ENCODE data around the gene F8. TPM values are rescaled to one million over a fixed set of nuclear protein-coding genes. Genes with fewer than 3 reads are reported as not detected.

The F8 gene
- total and polyA plus RNA-seq, 7 donors: 13.5 to 31.7 (median 17.6) TPM

GRCh38 chrX:155005190-155005589 lies 17.3 kb downstream of the F8 start:
- DNase-seq (no peak), ATAC-seq (no peak)
- Histone ChIP-seq H3K36me3 (ENCODE audit: insufficient read depth in 1 of 2, low read depth in 1 of 2) (no peaks in the 10 kb centered on the region), H3K27ac (no peak overlapping the region), H3K9me3 (no peaks in the 10 kb centered on the region), H3K4me1 (no peaks in the 10 kb centered on the region), H3K27me3 (ENCODE audit: insufficient read depth in 3 of 3, low read length in 2 of 3) (no peaks in the 10 kb centered on the region), H3K4me3 (no peak overlapping the region)
- intact Hi-C loops (cut with DNase I): no loop called here
- no peak for TF ChIP-seq CTCF (IDR thresholded peaks at IDR 0.05)
- WGBS, 3 donors: 67 to 93% (median 91%) methylated on average over 2 of the region's 2 CpGs

- intact Hi-C loops (cut with DNase I): no loop called here
- WGBS, 3 donors: 79 to 95% (median 91%) methylated on average over 4 of the region's 4 CpGs
- TF ChIP-seq CTCF (IDR thresholded peaks at IDR 0.05): no peak
- H3K9me3 ChIP-seq: no peaks in the 10 kb centered on the region
- ATAC-seq (no peak), DNase-seq (no peak)
- no peak overlapping the region for H3K4me3 ChIP-seq
- no peaks in the 10 kb centered on the region for H3K36me3 ChIP-seq (ENCODE audit: insufficient read depth in 1 of 2, low read depth in 1 of 2)
- no peaks in the 10 kb centered on the region for H3K4me1 ChIP-seq
- H3K27ac ChIP-seq: no peak overlapping the region
- H3K27me3 ChIP-seq (ENCODE audit: insufficient read depth in 3 of 3, low read length in 2 of 3): no peaks in the 10 kb centered on the region
Measured at GRCh38 chrX:155001873-155002272, 20.6 kb downstream of the F8 start.

- Histone ChIP-seq H3K27ac (no peak overlapping the region), H3K4me1 (no peaks in the 10 kb centered on the region), H3K9me3 (no peaks in the 10 kb centered on the region), H3K4me3 (no peak overlapping the region), H3K36me3 (ENCODE audit: insufficient read depth in 1 of 2, low read depth in 1 of 2) (no peaks in the 10 kb centered on the region), H3K27me3 (ENCODE audit: insufficient read depth in 3 of 3, low read length in 2 of 3) (no peaks in the 10 kb centered on the region)
- DNase-seq: no peak
- 62 to 100% (median 93%) methylated on average over 1 of the region's 1 CpG for WGBS, 3 donors
- intact Hi-C loops (cut with DNase I): no loop called here
- no peak for TF ChIP-seq CTCF (IDR thresholded peaks at IDR 0.05)
- no peak for ATAC-seq
Measured at GRCh38 chrX:155000841-155001240, 21.7 kb downstream of the F8 start.

- intact Hi-C loops (cut with DNase I): no loop called here
- Histone ChIP-seq H3K4me1 (no peaks in the 10 kb centered on the region), H3K4me3 (no peak overlapping the region), H3K9me3 (no peaks in the 10 kb centered on the region), H3K27ac (no peak overlapping the region), H3K27me3 (ENCODE audit: insufficient read depth in 3 of 3, low read length in 2 of 3) (no peaks in the 10 kb centered on the region), H3K36me3 (ENCODE audit: insufficient read depth in 1 of 2, low read depth in 1 of 2) (no peaks in the 10 kb centered on the region)
- ATAC-seq (no peak), DNase-seq (no peak)
- WGBS, 3 donors: 63 to 100% (median 90%) methylated on average over 1 of the region's 1 CpG
- no peak for TF ChIP-seq CTCF (IDR thresholded peaks at IDR 0.05)
Measured at GRCh38 chrX:154998204-154998880, 24.2 kb downstream of the F8 start.

- Histone ChIP-seq H3K27ac (no peak overlapping the region), H3K4me3 (no peak overlapping the region), H3K4me1 (no peaks in the 10 kb centered on the region), H3K36me3 (ENCODE audit: insufficient read depth in 1 of 2, low read depth in 1 of 2) (no peaks in the 10 kb centered on the region), H3K27me3 (ENCODE audit: insufficient read depth in 3 of 3, low read length in 2 of 3) (no peaks in the 10 kb centered on the region), H3K9me3 (no peaks in the 10 kb centered on the region)
- intact Hi-C loops (cut with DNase I): no loop called here
- TF ChIP-seq CTCF (IDR thresholded peaks at IDR 0.05): no peak
- 95 to 100% (median 98%) methylated on average over 1 of the region's 1 CpG for WGBS, 3 donors
- DNase-seq (no peak), ATAC-seq (no peak)
Measured at GRCh38 chrX:154991476-154991875, 31.0 kb downstream of the F8 start.

Measured in psoas muscle (tissue), 8 donors.